HepG2 (cell line): ENCODE measurements around the gene CERS1. TPM values are rescaled to one million over a fixed set of nuclear protein-coding genes. Genes with fewer than 3 reads are reported as not detected.
A peak's percentile ranks its signal among the peaks of the same experiment; 100 is the strongest.

Experiments used
- BCL6 ChIP-seq: IDR thresholded peaks from 2 replicates; pipeline ENCODE4 v1.6.1; 2016; ENCODE audit warnings: missing genetic modification reagents, missing compliant biosample characterization
- HIC2 ChIP-seq: sonication (generic); formaldehyde crosslinking; IDR thresholded peaks from 2 replicates; pipeline ENCODE4 v1.9.0; 2022; ENCODE audit warnings: low read depth, missing genetic modification reagents
- HOMEZ ChIP-seq: IDR thresholded peaks from 2 replicates; pipeline ENCODE4 v1.6.1; 2016; ENCODE audit warnings: low read depth
- RFXANK ChIP-seq: IDR thresholded peaks from 2 replicates; pipeline ENCODE4 v1.6.1; 2016
- ZBTB1 ChIP-seq: sonication (generic); formaldehyde crosslinking; IDR thresholded peaks from 2 replicates; pipeline ENCODE4 v1.4.0; 2020; ENCODE audit warnings: missing genetic modification reagents, borderline replicate concordance
- ZFP1 ChIP-seq: IDR thresholded peaks from 2 replicates; pipeline ENCODE4 v1.6.1; 2016
- ZNF383 ChIP-seq: sonication (generic); formaldehyde crosslinking; IDR thresholded peaks from 2 replicates; pipeline ENCODE4 v1.4.0; 2020; ENCODE audit warnings: missing genetic modification reagents, mild to moderate bottlenecking, borderline replicate concordance
- ZNF552 ChIP-seq: sonication (generic); formaldehyde crosslinking; IDR thresholded peaks from 2 replicates; pipeline ENCODE4 v1.9.0; 2022; ENCODE audit warnings: missing genetic modification reagents, mild to moderate bottlenecking, borderline replicate concordance
- ZNF609 ChIP-seq: sonication (generic); formaldehyde crosslinking; IDR thresholded peaks from 2 replicates; pipeline ENCODE4 v1.4.0; 2020; ENCODE audit warnings: mild to moderate bottlenecking, missing genetic modification reagents, borderline replicate concordance
- ZNF616 ChIP-seq: sonication (generic); formaldehyde crosslinking; IDR thresholded peaks from 2 replicates; pipeline ENCODE4 v1.5.0; 2020; ENCODE audit warnings: low read depth, mild to moderate bottlenecking, missing genetic modification reagents
- ZNF761 ChIP-seq: sonication (generic); formaldehyde crosslinking; conservative IDR thresholded peaks from 2 replicates; pipeline ENCODE4 v1.4.0; 2020; ENCODE audit warnings: mild to moderate bottlenecking, missing genetic modification reagents
- polyA plus RNA-seq, 8 experiments: library from polyadenylated mRNA; depleted of rRNA in 3 of 8; stranded (reverse) in 7 of 8; unstranded in 1 of 8; fragments of >200 nt; fragmentation: Illumina TruSeq in 4 of 8; extraction: Trizol in 4 of 8; gene quantifications; 2 replicates each; pipeline versions ENCODE4 v1.2.1 to v1.2.3, GENCODE V29; 2011 to 2016; ENCODE audit warnings: low read depth in 4 of 8, missing spikeins in 1 of 8, mixed read lengths in 1 of 8; ENCODE audit not compliant: insufficient read depth in 1 of 8
- total RNA-seq, 5 experiments: library from RNA; depleted of rRNA; stranded (reverse); fragments of >200 nt; fragmentation: Illumina TruSeq; extraction: Trizol; gene quantifications; 2 replicates each; pipeline ENCODE4 v1.2.3, GENCODE V29; 2016; ENCODE audit warnings: low read depth in 1 of 5
- TF ChIP-seq, protein P1 (sequence below): sonication (generic); formaldehyde crosslinking; IDR thresholded peaks from 2 replicates; pipeline ENCODE4 v1.8.0; 2022; ENCODE audit warnings: mild to moderate bottlenecking, missing genetic modification reagents
- TF ChIP-seq, protein P2 (sequence below): IDR thresholded peaks from 2 replicates; pipeline ENCODE4 v1.6.1; 2016; ENCODE audit warnings: low read depth, borderline replicate concordance
- TF ChIP-seq, protein P3 (sequence below): sonication (generic); formaldehyde crosslinking; IDR thresholded peaks from 2 replicates; pipeline ENCODE4 v1.9.0; 2021; ENCODE audit warnings: missing genetic modification reagents, mild to moderate bottlenecking, borderline replicate concordance
- TF ChIP-seq, protein P4 (sequence below): sonication (generic); formaldehyde crosslinking; IDR thresholded peaks from 2 replicates; pipeline ENCODE4 v1.4.0; 2020; ENCODE audit warnings: mild to moderate bottlenecking, missing genetic modification reagents

The CERS1 gene
- total and polyA plus RNA-seq, 2 of the 13 experiments (the other 11 are each of a cell fraction or from before 2014, with no cell fraction given), result 4.6 to 9.8 TPM

DNA sequence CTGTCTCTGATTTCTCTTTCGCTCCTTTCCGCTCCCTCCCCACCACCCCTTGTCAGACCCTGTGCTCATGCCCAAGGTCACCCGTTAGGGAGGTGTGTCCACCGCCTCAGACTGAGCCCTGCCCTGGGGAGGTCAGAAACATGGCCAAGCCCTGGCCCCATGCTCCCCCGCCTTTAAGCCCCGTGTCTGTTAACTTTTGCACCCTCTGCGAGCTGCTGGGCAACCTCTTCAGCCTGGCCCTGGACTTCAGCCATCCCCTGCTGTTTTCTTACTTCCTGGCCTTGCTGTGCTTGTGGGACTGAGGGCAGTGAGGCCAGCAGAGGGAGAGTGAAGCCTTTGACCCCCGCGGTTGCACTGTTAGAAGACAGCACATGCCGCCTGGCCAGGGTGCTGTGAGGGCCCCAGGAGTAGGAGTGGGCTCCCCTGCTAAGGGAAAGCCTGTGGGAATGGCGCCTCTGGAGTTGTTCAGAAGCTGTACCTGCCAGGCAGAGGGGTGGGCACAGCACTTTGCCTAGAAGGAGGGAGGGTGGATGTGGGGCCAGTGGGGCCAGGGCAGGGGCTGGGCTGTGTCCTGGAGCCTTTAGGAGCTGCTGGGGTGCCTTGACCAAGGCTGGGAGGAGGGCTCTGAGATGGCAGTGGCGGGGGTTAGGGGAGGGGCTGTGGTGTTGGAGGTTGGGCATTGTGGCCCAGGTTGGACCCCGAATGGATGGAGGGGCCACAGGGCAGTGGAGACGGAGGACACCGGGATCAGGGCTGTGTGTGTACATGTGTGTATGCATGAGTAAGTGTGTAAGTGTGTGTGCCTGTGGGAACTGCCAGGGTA, 56.3 kb downstream of the CERS1 start (continued):
- TF ChIP-seq, protein P1, sequence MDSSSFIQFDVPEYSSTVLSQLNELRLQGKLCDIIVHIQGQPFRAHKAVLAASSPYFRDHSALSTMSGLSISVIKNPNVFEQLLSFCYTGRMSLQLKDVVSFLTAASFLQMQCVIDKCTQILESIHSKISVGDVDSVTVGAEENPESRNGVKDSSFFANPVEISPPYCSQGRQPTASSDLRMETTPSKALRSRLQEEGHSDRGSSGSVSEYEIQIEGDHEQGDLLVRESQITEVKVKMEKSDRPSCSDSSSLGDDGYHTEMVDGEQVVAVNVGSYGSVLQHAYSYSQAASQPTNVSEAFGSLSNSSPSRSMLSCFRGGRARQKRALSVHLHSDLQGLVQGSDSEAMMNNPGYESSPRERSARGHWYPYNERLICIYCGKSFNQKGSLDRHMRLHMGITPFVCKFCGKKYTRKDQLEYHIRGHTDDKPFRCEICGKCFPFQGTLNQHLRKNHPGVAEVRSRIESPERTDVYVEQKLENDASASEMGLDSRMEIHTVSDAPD (CRISPR knock-in tag), result no peak; the same call in 1 of the 2 replicates
- TF ChIP-seq ZNF609 (CRISPR knock-in tag) (peak; percentile 94), HOMEZ (0 out of 2 replicates have a peak, but pooled peaks have one; percentile 80), BCL6 (CRISPR knock-in tag) (peak; percentile 76), ZNF616 (CRISPR knock-in tag) (no peak; the same call in 1 of the 2 replicates), HIC2 (CRISPR knock-in tag) (peak; percentile 97), ZFP1 (CRISPR knock-in tag) (no peak), RFXANK (CRISPR knock-in tag) (no peak), ZNF383 (CRISPR knock-in tag) (no peak), ZNF552 (no peak), ZBTB1 (CRISPR knock-in tag) (no peak), ZNF761 (peak; percentile 43; the same call in 1 of the 2 replicates)
- TF ChIP-seq, protein P2, sequence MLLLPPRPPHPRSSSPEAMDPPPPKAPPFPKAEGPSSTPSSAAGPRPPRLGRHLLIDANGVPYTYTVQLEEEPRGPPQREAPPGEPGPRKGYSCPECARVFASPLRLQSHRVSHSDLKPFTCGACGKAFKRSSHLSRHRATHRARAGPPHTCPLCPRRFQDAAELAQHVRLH (CRISPR knock-in tag), result peak; percentile 67; the same call in 1 of the 2 replicates
- TF ChIP-seq, protein P3, sequence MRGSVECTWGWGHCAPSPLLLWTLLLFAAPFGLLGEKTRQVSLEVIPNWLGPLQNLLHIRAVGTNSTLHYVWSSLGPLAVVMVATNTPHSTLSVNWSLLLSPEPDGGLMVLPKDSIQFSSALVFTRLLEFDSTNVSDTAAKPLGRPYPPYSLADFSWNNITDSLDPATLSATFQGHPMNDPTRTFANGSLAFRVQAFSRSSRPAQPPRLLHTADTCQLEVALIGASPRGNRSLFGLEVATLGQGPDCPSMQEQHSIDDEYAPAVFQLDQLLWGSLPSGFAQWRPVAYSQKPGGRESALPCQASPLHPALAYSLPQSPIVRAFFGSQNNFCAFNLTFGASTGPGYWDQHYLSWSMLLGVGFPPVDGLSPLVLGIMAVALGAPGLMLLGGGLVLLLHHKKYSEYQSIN (CRISPR knock-in tag), result no peak
- TF ChIP-seq, protein P4, sequence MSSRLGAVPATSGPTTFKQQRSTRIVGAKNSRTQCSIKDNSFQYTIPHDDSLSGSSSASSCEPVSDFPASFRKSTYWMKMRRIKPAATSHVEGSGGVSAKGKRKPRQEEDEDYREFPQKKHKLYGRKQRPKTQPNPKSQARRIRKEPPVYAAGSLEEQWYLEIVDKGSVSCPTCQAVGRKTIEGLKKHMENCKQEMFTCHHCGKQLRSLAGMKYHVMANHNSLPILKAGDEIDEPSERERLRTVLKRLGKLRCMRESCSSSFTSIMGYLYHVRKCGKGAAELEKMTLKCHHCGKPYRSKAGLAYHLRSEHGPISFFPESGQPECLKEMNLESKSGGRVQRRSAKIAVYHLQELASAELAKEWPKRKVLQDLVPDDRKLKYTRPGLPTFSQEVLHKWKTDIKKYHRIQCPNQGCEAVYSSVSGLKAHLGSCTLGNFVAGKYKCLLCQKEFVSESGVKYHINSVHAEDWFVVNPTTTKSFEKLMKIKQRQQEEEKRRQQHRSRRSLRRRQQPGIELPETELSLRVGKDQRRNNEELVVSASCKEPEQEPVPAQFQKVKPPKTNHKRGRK (CRISPR knock-in tag), result 0 out of 2 replicates have a peak, but pooled peaks have one; percentile 32
